Central memory CD8-positive, alpha-beta T cell (primary cell): ENCODE data around the gene ZNF711.
"Not testable (repeated sequence)": the region's sequence is repeated elsewhere in the genome, so short reads cannot be mapped to it uniquely, and the experiment has no call there.

Experiments
- ATAC-seq: fragments of 150-1000 bp; cut with Tn5 transposase; replicated peaks from 2 replicates; pipeline ENCODE4 v1.10.0; 2022; ENCODE audit warnings: mild to moderate bottlenecking, moderate FRiP score, moderate number of reproducible peaks; ENCODE audit not compliant: poor library complexity, severe bottlenecking; ENCODE audit errors: extremely low read depth
- DNase-seq, 2 donors: peaks; one replicate each; pipeline ENCODE4 v3.0.0; 2021; ENCODE audit warnings: low spot score in 2 of 2
- H3K27ac Mint-ChIP-seq: one replicate; pipeline ENCODE4 v1.8.0; 2022; ENCODE audit warnings: low read depth, mild to moderate bottlenecking, moderate library complexity, mixed read lengths
- H3K27me3 Mint-ChIP-seq: one replicate; pipeline ENCODE4 v1.8.0; 2022; ENCODE audit warnings: mixed read lengths
- H3K36me3 Mint-ChIP-seq: one replicate; pipeline ENCODE4 v1.8.0; 2022; ENCODE audit warnings: mild to moderate bottlenecking, moderate library complexity, mixed read lengths; ENCODE audit not compliant: insufficient read depth
- H3K4me1 Mint-ChIP-seq: one replicate; pipeline ENCODE4 v1.8.0; 2022; ENCODE audit warnings: mixed read lengths
- H3K4me3 Mint-ChIP-seq: one replicate; pipeline ENCODE4 v1.8.0; 2022; ENCODE audit warnings: mild to moderate bottlenecking, moderate library complexity, mixed read lengths
- H3K9me3 Mint-ChIP-seq: one replicate; pipeline ENCODE4 v1.8.0; 2022; ENCODE audit warnings: mixed read lengths

Gene ZNF711

DNA sequence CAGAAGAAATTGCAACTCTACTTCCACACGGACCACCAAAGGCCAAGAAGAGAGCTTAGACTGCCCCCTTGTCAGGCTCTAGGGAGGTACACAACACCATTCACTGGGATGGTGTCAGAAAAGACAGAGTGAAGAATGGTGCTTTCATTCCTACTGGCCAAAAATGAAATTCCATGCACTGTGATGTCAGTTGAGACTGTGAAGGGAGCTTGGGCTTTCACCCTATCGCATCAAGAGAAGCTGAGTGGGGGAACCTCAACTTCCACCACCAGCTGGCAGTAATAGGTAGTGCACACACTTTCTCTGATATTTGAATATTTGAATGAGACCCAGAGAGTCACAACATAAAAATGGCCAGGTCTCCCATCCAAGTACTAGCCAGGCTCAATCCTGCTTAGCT is 65.9 kb downstream of the ZNF711 start:
- Mint-ChIP-seq H3K27ac (no peak overlapping the region), H3K36me3 (no peaks in the 10 kb centered on the region), H3K27me3 (no peaks in the 10 kb centered on the region), H3K4me1 (no peaks in the 10 kb centered on the region), H3K9me3 (no peaks in the 10 kb centered on the region), H3K4me3 (no peak overlapping the region)
- no peak for ATAC-seq
- DNase-seq, result no peak

DNA sequence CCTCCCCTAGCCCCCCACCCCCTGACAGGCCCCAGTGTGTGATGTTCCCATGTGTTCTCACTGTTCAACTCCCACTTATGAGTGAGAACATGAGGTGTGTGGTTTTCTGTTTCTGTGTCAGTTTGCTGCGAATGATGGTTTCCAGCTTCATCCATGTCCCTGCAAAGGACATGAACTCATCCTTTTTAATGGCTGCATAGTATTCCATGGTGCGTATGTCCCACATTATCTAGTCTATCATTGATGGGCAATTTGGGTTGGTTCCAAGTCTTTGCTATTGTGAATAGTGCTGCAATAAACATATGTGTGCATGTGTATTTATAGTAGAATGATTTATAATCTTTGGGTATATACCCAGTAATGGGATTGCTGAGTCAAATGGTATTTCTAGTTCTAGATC is 67.6 kb downstream of the ZNF711 start:
- not testable (repeated sequence) for H3K36me3 Mint-ChIP-seq, H3K9me3 Mint-ChIP-seq, H3K27ac Mint-ChIP-seq, H3K4me1 Mint-ChIP-seq, H3K27me3 Mint-ChIP-seq, DNase-seq, ATAC-seq, H3K4me3 Mint-ChIP-seq
